Effector CD4-positive, alpha-beta T cell (primary cell): ENCODE data around the gene WDR31. TPM values are rescaled to one million over a fixed set of nuclear protein-coding genes. Genes with fewer than 3 reads are reported as not detected.
"Not testable (repeated sequence)": the region's sequence is repeated elsewhere in the genome, so short reads cannot be mapped to it uniquely, and the experiment has no call there.

Experiments used
- DNase-seq: peaks from one replicate; pipeline ENCODE4 v3.0.0-alpha.2; 2020
- total RNA-seq: gene quantifications from one replicate; lab custom pipeline; 2026; lab: John Stamatoyannopoulos, UW

Gene WDR31
- not detected for total RNA-seq

DNA sequence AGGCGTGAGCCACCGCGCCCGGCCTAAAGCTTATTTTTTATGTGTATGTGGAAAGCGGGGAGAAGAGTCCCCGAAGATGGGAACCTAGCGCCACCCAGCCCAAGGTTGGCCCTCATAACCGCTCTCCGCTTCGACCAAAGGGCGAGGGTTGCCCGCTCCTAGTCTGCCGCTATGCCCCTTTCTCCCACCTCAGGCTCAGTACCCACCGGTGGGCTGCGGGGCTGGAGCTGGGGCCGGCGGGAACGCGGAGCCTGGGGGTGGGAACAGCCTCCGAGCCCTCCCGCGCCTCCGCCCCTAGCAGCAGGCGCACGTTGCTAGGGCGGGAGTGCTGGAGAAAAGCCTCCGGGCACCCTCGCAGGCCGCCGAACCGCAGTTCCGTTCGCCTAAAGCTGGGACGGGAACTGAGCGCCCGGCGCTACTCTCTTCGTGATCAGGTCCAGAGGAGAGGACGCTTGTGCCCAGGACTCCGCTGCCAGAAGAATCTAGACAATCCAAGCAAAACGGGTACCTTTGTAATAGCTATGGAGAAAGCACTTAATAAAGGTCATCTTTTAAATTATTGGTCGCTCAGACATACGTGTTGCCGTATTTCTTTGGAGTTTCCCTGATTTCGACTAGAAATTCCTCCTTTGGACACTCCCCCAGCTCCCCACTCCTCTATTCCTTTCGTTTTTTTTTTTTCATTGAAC is at the start of gene WDR31:
TSS of gene WDR31 (minus strand) at position 265 of the 689 bp plus-strand sequence. CDS start 8,253 bp downstream, outside the sequence.
- DNase-seq, result peak; percentile 55

DNA sequence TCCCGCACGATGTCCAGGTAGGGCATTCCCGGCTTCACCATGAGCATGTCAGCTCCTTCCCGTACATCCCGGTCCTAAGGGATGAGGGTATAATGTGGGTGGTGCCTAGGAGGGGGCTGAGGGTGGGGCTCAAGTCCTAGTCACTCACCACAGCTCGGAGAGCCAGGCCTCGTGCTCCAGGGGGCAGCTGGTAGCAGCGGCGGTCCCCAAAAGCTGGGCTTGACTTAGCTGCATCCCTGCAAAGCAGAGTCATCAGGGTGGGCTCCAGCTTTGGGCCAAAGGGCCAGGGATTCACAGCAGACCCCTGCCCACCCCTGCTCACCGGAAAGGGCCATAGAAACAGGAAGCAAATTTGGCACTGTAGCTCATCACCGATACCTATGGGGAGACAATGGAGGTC is 49.4 kb upstream of the WDR31 start:
- no peak for DNase-seq

DNA sequence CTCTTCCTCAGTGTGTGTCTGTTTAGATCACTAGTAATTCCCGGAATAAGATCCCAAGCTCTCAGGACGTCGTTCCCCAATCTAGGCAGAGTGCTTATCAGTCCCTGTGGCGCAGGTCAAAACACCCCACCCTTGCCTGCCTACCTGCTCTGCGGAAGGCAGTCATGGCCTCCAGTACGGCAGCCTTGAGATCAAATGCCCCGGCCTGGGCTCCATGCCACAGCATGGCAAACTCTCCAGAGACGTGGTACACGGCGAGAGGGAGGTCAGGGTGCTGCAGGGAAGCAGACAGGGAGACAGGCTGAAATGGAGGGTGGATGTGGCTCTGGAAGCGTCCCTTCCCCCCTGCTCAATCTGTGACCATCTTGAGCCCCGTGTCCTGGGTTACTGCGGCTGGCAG is 48.8 kb upstream of the WDR31 start:
- no peak for DNase-seq

DNA sequence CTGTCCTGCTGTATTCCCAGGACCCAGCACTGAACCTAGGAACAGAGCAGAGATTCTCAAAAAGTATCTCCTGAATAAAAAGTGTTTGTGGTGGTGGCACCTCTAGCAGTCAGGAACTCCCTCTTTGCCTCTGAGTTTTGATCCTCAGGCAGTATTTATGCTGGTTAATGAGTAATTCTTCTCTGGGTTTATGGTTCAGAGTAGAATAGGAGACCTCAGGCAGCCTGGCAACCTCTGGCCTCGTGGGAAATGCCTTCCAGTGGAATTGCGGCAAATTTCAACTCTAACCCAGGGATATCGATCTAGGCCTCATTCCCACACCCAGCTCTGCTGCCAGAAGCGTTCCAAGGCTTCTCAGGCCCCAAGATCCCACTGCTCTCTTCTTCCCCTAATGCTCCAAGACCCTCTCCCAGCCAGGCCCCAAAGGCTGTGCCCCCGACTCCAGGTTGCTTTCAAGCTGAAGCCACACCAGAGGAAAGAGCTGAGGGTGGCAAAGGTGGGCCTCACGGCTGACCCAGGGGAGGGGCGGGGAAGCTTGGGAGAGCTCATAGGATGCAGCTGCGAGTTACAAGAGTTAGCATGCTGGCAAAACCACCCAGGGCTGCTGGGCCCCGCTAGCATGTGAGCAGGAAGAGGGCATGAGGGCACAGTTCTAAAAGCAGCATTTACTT is 47.6 kb upstream of the WDR31 start:
- no peak for DNase-seq

DNA sequence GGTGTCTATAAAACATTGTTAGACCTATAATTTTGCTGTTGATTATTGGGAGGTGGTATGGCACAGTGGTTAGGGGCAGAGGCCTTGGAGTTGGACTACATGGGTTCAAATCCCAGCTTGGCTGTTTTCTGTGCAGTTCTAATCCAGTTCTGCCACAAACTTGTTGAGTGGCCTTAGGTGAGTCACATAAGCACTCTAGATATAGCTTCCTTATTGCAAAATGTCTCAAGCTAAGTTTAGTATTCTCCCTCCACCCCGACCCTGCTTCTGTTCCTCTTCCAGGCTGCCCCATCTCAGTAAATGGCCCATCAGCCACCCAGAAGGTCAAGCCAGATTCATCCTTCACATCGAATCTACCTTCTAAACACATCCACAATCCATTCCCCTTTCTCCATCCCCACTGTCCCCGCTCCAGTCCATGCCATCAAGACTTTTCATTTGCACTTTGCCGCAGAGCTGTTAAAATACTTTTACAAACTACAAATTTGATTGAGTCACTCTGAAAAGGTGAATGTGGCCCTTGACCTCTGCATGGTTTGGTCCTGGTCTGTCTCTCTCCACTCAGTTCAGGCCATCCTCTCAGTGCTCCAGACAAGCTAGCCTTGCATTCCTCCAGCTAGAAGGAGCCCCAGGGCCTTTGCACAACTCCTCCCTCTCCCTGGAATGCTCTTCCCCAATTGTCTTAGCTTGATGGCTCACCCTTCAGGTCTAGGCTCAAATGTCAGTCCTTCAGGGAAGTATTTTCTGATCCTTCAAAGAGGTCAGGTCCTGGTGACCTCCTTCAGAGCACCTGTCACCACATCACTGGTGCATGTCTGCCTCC is 46.7 kb upstream of the WDR31 start:
- no peak for DNase-seq

DNA sequence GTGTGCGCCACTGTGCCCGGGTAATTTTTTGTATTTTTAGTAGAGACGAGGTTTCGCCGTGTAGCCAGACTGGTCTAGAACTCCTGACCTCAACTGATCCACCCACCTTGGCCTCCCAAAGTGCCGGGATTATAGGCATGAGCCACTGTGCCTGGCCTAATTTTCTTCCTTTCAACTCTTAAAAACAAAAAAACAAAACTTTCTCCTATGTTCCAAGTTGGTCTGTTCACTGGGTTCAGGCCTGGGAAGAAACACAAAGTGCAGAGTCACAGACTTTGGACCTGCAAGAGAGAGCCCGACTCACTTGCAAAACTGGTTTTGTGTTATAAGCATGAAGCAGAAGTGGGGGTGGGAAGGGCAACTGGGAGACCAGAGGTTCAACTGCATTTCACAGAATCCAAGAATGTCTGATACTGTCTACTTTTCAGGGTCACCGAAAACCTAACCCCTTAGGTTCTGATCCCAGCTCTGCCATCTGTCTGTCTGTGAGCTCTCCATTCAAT is 41.9 kb upstream of the WDR31 start:
- DNase-seq, result no peak

DNA sequence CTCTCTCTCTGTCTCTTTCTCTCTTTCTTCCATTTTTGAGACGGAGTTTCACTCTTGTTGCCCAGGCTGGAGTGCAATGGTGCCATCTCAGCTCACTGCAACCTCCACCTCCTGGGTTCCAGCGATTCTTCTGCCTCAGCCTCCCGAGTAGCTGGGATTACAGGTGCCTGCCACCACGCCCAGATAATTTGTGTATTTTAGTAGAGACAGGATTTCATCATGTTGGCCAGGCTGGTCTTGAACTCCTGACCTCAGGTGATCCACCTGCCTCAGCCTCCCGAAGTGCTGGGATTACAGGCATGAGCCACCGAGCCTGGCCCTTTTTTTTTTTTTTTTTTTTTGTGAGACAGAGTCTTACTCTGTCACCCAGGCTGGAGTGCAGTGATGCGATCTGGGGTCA is 41.4 kb upstream of the WDR31 start:
- not testable (repeated sequence) for DNase-seq

DNA sequence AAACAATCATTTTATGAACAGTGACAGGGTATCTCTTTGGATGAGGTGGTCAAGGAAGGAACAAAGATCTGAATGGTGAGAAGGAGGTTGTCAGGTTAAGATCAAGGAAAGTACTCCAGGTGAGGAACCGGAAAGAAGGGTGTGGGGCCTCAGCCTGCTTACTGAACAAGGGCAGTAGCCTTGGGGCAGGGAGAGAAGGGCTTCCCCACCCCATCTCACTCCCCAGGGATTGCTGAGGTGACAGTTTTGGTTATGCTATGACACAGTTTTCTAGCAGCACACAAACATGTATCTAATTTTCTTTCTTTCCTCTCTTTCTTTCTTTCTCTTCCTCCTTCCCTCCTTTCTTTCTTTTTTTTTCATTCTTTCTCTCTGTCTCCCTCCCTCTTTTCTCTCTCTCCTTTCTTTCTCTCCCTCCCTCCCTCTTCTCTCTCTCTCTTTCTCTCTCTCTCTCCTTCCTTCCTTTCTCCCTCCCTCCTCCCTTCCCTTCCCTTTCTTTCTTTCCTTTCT is 40.8 kb upstream of the WDR31 start:
- DNase-seq, result no peak

DNA sequence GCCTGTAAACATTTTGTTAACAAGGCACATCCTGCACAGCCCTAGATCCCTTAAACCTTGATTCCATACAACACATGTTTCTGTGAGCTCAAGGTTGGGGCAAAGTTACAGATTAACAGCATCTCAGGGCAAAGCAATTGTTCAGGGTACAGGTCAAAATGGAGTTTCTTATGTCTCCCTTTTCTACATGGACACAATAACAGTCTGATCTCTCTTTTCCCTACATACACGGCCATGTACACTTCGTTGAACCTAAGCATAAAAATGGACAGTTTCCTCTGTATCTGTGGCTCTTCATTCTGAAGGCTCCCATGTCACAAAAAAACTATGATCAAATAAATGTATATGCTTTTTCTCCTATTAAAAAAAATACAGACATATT is 39.7 kb upstream of the WDR31 start:
- not testable (repeated sequence) for DNase-seq

DNA sequence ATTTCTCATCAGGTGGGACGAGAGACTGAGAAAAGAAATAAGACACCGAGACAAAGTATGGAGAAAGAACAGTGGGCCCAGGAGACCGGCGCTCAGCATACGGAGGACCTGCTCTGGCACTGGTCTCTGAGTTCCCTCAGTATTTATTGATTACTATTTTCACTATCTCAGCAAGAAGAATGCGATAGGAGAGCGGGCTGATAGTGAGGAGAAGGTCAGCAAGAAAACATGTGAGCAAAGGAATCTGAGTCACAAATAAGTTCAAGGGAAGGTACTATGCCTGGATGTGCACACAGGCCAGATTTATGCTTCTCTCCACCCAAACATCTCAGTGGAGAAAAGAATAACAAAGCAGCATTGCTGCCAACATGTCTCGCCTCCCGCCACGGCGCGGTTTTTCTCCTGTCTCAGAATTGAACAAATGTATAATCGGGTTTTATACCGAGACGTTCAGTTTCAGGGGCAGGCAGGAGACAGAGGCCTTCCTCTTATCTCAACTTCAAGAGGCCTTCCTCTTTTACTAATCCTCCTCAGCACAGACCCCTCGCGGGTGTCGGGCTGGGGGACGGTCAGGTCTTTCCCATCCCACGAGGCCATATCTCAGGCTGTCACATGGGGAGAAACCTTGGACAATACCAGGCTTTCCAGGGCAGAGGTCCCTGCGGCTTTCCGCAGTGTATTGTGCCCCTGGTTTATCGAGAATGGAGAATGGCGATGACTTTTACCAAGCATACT is 39.2 kb upstream of the WDR31 start:
- DNase-seq, result not testable (repeated sequence)

DNA sequence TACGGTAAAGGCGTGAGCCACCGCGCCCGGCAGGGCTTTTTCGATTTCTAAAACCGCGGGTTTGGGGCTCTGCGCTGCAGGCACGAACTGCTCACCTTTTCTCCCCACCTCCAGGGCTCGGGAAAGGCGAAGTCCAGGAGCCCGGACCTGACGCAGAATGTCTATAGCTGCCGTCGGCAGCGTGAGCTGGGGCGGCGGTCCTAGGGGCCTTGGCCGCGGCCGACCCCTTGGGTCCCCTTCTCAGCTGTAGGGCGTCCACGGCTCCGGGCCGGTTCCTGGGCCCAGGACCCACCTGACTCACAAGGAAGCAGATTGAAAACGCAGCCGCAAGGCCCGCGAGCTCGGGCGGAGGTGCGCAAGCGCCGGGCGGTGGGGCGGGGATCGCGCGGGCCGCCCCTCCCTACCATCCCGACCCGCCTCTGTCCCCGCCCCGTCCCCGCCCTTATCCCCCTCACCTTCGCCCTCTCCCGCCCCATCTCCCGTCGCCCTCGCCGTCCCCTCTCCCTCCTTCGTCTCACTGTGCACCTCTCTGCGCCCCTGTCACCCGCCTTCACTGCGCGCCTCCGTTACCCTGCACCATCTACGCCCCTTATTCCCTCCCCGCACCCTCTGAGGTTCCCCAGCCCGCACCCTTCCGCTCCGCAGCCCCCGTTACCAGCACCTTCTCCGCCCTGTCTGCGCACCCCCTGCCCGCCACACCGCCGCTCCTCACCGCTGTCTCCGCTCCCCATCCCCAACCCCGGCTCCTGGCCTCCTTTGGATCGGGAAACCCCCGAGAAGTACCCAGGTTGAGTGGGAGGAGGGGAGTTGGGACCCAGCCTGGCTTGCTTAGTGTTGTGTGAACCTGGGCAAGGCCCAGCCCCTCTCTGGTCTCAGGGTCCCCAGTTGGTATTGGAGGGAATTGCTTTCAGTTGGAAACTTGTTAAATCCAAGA is 36.8 kb upstream of the WDR31 start, which contains the start of gene HDHD3:
TSS of gene HDHD3 (minus strand) at position 353 of the 934 bp plus-strand sequence. CDS start 2,632 bp downstream, outside the sequence.
- DNase-seq, result peak; percentile 66

DNA sequence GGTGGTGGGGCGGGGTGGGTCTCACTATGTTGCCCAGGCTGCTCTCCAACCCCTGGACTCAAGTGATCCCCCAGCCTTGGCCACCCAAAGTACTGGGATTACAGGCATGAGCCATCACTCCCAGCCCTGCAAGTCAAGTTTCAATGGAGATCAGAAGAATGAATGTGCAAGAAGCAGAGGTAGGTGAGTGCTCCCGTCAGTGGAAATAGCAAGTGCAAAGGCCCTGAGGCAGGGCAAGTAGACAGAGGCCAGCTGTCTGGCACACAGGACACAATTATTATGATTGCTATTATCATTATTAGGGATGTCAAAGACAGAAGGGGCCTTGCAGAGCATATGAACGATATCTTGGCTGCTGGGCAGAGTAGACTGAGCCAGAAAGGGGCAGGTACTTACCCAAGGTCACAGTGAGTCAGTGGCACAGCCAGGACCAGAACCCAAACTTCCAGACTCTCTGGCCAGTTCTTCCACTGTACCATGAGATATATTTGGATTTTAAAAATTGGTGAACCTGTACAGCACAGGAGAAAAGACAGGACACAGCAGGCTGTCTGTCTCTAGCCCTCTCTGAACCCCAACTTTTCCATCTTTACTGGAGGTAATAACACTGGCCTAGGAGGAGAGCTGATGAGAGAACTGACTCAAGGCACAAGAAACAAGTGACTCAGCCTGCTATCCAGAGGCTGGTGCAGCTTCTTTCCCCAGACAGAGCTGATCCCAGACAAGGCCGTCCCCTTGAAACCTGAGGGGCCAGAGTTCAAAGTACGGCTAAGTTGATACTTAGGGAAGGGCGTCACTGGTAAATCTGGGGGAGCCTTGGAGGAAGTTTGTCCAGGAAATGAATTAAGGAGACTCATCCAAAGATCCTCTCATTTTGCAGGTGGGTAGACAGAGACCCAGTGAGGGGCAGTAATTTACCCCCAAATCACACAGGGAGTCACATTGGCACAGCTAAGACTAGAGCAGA is 35.3 kb upstream of the WDR31 start:
- no peak for DNase-seq

DNA sequence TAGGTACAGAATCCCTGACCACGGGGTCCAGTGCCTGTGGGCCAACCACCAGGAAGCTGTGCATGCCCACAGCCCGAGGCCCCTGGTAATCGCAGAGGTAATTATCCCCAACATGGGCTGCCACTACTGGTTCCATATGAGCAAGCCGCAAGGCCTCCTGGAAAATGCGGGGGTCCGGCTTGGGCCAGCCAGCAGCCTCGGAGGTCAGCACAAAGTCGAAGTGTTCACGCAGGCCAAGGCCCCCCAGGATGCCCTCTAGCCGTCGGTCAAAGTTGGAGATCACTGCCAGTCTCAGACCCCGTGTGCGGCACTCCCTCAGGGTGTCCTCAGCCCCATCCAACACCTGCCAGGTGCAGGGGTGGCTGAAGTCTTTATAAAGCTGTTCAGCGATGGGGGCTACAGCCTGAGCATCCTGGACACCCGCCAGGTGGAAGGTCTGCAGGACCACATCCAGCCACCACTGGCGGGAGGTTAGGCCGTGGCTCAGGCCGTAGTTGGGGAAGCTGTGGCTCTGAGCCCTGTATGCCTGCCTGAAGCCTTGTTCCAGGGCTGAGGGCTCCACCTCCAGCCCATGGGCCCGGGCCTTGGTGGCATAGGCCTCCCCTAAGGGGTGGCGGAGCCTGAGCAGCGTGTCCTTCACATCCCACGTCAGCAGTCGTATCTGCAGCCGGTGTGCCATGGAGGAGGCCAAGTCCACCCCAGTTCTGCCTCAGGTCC is 33.8 kb upstream of the WDR31 start:
- no peak for DNase-seq

DNA sequence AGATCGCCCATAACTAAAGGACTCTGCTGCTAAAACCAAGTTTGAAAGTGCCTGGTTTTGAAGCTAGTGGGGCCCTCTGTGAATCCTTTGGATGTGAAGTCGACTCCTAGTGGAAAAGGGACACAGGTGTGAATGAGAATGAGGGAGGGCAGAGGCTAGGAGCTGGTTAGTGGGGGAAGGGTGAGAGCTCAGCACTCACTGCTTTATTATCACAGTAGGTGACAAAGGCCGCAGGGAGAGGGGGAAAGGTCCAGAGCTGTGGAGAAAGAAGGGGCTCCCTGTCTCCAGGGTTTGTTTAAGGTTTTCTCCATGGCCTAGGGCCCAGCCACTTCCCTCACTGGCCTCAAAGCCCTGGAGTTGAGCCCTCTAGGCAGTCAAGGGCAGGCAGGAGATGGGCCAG is 33.2 kb upstream of the WDR31 start:
- no peak for DNase-seq

DNA sequence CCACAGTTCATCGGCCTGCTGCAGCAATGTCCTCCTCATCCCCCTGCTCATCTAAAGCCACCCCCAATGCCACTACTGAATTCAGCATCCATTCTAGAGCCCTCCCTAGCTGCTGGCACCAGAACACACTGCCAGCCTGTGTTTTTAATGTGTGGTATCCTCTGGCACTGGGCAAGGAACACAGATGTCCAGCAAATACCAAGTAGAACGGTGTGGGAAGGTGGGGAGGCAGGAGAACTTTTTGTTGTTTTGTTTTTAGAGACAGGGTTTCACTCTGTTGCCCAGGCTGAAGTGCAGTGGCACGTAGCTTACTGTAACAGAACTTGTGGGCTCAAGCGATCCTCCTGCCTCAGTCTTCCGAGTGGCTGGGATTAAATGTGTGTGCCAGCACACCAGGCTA is 32.0 kb upstream of the WDR31 start:
- DNase-seq, result no peak

DNA sequence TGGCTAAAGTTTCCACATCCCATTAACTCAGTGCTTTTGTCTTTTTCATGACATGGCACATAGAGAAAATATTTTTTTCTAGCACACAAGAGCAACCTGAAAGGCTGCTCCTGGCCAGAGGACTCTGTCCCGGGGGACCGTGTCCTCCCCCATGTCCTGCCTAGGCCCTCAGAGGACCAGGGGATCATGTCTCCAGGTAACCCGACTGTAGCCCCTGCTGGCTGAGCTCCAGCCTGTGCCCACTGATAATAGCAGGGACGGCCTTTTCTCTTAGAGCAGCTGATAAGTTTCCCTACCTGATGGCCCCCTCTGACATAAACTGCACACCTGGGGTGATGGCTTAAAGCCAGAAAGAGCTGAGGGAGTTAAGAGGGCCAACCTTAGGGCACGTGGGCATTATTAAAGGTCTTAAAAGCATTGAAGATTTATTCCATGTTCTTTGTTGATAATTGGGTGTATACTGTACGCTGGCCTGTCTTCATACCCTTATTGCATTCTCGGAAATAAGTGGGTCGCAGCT is 30.8 kb upstream of the WDR31 start:
- DNase-seq, result no peak

DNA sequence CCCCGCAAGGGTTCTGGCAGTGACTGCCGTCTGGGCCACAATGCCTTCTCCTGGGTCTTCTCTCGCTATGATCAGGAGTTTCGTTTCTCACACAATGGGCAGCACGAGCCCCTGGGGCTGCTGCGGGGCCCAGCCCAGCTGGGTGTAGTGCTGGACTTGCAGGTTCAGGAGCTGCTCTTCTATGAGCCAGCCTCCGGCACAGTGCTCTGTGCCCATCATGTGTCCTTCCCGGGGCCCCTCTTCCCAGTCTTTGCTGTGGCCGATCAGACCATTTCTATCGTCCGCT is 29.7 kb upstream of the WDR31 start:
- DNase-seq, result no peak

DNA sequence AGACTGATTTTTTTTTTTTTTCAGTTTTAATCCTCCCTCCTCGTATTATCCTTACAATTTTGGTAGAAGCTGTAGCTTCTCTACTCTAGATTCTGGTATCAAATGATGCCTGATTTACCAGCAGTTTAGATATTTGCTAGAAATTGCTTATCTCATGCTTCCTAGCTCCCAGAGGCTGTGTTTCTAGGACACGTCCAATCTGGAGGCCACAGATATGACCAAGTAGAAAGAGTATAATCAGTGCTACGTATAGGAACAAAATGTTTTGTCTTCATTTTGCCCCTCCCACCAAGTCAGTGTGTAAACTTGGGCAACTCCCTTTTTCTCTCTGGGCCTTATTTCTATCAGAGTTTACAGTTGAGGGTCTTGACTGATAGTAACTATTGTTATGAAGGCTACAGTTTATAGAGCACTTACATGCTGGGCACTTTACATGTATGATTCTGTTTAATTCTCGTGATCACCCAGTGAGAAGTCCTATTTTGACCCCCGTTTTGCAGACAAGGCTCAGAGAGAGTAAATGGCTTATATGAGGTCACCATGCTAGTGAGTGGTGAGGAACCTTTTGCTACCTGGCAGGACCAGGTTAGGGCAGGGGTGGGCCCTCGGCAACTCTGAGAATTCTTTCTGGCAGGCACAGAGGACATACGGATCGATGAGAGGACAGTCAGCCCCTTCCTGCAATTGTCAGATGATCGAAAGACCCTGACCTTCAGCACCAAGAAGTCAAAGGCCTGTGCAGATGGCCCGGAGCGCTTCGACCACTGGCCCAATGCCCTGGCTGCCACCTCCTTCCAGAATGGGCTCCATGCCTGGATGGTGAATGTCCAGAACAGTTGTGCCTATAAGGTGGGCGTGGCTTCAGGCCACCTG is 29.1 kb upstream of the WDR31 start:
- DNase-seq, result no peak
